Activated CD4-positive, alpha-beta T cell treated with anti-CD3 and anti-CD28 coated beads, Interleukin-2, amount 50 U/mL, for 4 hours (primary cell): ENCODE data around the gene PHACTR3.

ENCODE experiments used
- DNase-seq, 2 experiments: peaks; one replicate each; pipeline ENCODE4 v3.0.0-alpha.2; 2020

The PHACTR3 gene

DNA sequence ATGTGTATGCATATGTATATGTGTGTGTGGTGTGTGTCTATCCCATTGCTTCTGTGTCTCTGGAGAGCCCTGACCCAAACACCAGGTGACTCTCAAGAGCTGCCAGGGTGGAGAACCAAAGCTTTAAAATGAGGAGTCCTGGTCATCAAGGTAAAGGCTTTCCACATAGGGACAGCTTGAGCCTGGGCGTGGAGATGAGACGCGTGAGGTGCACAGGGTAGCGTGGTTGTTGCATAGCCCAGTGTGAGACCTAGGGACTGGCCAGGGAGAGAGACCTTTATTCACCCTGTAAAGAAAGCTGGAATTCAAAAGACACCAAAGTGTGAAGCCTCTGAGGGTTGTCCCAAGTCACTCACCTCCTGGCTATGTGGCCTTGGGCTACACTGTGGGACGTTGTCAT, 180.0 kb downstream of the PHACTR3 start:
- DNase-seq = no peak

DNA sequence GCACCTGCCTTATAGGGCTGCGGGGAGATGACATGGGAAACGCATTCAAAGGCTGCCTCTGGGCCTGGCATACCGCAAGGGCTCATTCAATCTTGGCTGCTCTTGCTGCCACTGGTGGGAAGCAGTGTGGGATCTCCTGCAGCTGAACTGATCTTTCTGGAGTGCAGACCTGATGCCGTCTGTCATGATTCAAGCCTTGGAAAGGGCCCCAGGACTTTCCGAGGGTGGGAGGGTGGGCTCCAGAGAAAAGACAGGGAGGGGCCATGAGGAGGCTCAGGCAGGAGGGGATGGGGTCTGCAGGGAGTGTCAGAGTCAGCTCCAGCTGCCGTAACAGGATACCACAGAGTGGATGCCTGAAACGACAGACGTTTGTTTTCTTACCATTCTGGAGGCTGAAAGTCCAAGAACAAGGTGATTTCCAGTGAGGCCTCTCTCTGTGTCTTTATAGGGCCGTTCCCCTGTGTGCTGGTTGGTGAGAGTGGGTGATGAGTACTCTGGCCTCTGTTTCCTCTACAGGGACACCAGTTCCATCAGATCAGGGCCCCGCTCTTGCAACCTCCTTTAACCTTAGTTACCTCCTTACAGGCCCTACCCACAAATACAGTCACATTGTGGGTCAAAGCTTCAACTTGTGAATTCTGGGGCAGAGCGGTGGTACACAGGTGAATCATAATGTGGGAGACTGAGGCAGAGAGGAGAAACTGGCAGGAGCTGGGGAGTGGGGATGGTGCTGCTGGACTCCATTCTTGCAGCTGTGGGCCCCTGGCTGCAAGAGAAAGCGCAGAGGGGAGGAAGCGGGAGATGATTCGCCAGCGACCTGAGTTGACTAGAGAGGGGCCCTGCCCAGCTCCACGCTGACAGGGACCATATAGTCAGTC, 180.7 kb downstream of the PHACTR3 start:
- DNase-seq = no peak

DNA sequence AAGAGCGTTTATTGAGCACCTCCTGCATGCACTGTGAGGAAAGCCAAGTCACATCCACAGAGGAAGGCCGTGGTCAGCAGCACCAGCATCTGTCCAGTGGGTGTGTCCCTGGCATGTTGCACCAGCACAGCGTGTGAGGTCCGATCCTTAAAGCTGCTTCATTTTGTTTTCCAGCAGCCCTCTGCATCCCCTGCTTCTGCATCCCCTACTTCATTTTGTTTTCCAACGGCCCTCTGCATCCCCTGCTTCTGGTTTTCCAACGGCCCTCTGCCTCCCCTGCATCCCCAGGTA, 181.3 kb downstream of the PHACTR3 start:
- DNase-seq = no peak

DNA sequence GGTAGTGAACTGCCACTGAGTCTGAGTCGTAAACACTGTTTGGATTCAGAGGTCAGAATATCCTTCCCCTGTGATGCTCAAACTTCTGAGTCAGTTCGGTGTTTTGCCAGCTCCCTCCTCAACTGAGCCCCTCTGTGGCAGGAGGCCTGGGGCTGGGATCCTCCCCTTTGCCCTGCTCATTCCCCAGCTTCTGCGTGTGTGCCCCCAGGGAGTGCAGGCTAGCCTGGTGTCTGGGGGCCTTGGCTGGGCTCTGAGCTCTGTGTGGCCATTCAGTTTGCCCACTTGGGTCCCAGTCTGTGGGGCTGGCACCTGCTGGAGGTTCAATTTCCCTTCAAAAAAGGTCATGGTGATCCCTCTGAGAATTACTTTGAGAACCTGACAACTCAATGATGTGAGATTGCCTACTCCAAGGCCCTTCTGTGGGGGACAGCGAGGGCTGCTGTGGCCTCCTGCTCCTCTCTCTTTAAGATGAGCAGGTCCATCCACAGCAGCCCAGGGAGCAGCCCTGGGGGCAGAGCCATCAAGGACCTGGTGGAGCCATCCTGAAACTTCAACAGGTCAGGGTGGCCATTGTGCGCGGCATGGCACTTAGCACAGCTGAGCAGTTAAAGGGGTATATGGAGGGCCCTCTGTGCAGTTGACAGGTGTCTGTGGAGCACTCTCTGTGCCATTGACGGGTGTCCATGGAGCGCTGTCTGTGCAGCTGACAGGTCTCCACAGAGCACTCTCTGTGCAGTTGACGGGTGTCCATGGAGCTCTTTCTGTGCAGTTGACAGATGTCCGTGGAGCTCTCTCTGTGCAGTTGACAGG, 181.9 kb downstream of the PHACTR3 start:
- DNase-seq = no peak

DNA sequence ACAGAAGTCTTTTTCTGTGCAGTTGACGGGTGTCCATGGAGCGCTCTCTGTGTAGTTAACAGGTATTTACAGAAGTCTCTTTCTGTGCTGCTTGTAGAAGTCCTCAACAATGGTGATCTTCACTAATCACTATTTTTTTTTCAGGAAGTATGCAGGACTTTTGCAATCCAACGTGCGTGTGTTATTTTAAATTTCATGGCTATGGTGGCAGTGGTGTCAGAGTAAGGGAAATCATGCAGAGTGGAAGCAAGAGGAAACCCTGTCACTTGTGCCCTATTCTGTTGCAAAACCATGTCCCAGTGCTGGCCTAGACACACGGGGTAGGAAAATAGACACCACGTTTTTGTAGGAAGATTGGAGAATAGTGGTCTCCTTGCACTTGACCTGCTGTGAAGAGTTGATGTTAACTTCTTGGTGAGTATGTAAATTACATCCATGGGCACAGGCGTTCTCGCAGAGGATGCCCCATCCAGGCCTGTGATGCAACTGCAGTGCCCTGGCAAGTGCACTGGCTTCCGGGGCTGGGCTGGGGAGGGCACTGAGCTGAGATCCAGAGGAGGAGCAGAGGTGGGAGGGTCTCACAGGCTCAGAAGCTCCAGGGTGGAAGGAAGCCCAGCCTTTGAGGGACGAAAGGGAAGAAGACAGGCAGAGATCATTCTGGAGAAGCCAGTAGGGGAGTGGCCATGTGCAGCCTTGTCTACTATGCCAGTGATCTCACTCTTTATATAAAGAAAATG, 182.6 kb downstream of the PHACTR3 start:
- DNase-seq = no peak

DNA sequence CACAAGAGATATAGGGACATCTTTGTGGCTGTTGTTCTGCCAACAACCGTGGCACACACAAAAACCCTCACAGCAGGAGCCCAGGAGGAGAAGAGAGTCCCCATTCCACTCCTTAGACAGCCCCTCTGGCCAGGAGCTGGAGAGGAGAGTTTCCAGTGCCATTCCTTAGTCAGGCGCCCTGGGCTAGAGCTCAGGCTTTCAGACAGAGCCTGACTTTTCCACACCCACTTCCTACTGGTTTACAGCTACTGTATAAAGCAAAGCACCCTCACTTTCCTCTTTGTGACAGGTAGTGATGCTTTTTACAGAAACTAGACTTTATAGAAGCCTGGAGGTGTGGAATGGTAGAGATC, 183.2 kb downstream of the PHACTR3 start:
- no peak for DNase-seq

DNA sequence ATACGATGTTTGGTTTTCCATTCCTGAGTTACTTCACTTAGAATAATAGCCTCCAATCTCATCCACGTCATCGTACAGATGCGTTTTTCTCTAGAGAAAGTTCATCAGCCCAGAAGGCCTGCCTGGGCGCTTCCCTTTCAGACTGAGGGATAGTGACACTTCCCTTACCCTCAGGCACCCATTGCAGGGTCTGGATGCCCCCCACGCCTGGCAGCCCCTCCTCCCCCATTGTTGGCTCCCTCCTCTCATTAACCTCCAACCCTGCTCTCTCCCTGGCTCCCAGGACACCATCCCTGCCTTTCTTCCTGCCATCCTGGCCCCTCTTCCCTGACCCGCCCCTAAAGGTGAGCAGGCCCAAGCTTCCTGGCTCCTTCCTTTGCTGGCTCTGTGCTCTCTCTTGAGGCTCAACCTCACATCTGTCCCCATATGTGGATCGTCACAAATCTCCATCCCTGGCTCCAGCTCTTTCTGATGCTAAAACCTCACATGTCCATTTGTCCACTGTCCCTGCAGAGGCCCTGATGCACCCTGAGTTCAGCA, 183.9 kb downstream of the PHACTR3 start:
- DNase-seq = no peak

DNA sequence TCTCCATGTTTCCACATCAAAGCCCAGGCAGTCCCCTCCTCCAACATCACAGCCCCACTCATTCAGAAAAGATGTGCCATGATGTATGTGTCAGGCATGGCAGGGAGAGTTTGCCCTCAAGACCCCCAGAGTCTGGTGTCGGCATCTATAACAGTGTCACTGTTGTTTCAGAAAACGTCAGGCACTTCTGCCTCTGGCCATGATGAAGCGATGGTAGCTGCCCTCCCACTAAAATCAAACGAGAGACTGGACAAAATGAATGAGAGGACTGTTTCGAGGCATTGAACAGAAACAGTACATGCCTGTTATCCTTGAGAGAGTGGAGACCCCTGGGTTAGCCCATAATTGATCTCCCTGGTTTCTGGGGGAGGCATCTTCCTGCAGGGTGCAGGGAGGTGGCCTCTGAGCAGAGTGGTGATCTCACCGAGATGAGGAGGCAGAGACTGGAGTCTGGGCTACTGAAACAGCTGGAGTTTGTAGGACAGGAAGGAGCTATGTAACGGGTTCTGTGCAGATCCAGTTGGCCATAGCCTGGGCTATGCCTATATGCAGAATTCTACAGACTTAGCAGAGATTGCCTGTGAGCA, 184.6 kb downstream of the PHACTR3 start:
- no peak for DNase-seq

DNA sequence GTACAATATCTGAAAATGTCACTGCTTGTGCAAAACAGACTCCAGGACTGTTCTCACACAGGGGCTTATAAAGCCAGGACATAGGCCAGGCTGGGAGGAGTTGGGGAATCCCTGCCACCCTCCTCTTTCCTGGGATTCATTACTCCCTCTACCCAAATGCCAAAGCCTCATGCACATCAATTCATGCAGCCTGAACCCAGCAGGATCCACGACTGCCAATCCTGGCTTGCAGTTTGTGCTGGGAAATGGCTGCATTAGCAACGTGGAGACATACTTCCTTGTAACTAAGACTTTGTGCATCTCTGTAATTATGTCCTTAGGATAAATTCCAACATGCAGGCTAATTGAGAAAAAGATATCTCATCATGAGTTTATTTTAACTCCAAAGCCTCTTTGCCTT, 185.3 kb downstream of the PHACTR3 start:
- no peak for DNase-seq

DNA sequence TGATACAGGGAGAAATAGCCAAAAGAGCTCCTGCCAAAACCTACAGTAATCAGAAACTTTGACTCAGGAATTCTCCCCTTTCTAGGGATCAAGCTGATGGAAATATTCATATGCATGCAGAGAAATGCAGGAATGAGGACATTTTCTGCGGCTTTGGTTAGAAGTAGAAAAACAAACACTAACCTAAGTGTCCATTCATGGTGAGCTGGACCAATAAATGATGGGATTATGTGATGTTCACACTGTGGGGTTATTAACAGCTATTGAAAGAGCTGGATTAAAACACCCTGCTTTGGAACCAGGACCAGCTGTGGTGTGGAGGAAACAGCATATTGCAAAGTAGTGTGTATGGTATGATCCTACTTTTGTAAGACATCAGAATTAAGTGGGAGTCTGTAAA, 186.0 kb downstream of the PHACTR3 start:
- no peak for DNase-seq

DNA sequence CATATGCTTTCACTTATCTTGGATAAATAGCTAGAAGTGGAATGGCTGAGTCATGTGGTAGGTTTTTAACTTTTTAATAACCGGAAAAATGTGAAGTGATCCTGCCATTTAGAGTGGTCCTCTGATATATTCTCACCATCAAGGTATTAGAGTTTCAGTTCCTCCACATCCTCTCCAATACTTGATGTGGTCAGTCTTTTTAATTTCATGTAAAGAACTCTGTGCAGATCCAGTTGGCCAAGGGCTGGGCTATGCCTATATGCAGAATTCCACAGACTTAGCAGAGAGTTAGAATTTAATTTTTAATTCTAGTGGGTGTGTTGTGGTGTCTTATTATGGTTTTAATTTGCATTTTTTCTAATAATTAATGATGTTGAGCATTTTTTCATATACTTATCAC, 188.0 kb downstream of the PHACTR3 start:
- no peak for DNase-seq

DNA sequence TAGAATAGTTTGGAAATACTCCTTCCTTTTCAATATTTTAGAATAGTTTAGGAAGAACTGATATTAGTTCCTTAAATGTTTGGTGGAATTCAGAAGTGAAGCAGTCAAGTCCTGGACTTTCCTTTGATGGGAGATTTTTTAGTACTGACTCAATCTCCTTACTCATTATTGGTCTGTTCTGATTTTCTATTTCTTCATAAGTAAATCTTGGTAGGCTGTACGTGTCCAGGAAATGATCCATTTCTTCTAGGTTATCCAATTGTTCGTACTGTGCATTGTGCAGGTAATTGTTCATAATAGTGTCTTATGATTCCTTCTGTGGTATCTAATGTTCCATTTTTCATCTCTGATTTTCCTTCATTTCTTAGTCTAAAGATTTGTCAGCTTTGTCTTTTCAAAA, 190.2 kb downstream of the PHACTR3 start:
- no peak for DNase-seq

DNA sequence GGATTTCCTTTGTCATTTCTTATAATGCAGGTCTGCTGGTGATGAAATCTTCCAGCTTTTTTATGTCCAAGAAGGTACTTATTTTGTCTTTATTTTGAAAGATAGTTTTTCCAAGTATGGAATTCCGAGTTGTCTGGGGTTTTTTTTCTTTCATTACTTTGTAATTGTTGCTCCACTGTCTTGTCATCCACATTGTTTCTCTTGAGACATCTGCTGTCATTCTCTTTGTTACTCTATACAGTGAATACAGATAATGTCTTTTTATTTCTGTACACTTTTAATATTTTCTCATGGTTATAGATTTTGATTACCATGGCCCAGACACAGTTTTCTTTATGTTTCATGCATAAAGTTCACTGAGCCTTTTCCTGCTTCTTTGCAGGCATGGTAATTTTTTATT, 196.0 kb downstream of the PHACTR3 start:
- DNase-seq = no peak

DNA sequence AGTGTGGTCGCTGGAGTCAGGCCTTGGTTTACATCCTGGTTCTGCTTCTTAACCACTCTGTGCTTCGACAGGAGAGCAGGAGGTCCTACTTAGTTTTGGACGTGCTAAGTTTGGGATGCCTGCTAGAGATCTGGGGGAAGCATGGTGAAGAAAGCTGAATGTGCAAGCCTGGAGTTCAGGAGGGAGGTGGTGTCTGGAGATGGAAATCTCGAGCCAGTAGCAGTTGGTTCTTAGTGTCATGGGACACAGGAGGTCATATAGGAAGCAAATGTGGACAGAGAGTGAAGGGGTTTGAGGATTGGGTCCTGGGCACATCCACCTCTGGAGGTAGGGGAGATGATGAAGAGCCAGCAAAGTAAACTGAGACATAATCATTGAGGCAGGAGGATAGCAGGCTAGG, 197.7 kb downstream of the PHACTR3 start:
- no peak for DNase-seq

DNA sequence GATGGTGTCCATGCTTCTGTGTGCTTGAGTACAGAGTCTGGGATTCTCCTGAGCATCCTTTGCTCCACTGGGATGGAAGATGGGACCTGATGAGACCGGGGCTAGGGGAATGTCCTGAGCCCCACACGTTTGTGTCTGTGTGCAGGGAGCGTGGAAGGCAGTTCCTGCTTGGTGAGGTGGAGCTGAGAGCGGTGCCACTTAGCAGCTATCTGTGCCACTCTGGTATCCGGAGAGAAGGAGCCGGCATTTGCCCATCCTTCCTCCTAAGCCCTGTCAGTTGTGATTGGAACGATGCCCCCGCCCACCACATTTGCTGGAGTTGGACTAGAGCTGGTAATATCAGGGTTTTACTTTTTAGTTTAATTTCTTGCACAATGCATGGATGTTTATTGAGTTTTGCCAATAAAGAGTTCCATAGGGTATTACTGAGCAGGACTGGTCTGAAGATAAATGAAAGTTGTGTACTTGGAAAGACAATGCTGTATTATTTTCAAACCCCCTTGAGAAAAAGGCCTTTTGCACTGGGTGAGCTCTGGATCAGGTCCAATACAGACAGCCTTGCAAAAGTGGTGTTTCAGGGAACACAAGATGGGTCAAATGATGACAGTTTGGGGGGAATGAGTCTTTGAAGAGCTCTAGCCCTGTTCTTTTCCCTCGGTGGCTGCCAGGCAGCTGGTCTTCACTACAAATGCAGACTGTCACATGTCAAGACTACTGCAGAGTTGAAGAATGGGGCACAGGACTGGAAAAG, 198.3 kb downstream of the PHACTR3 start:
- DNase-seq = no peak

DNA sequence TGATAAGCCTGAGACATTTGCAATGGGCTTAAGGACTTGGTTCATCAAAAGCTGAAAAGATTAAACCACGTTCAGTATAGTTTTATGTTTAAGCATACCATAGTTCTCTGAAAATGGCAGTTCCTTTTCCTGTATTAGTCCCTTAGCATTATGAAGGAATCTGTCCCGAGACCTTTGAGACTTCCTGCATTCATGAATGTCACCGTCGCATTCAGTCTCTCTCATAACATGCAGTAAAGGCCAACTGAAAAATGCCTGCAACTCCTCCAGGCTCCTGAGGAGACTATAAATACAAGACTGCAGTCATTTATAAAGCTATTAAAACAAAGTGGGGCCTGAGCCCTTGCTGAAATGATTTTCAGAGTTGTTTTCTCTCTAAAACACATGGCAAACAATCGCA, 200.0 kb downstream of the PHACTR3 start:
- DNase-seq = no peak

DNA sequence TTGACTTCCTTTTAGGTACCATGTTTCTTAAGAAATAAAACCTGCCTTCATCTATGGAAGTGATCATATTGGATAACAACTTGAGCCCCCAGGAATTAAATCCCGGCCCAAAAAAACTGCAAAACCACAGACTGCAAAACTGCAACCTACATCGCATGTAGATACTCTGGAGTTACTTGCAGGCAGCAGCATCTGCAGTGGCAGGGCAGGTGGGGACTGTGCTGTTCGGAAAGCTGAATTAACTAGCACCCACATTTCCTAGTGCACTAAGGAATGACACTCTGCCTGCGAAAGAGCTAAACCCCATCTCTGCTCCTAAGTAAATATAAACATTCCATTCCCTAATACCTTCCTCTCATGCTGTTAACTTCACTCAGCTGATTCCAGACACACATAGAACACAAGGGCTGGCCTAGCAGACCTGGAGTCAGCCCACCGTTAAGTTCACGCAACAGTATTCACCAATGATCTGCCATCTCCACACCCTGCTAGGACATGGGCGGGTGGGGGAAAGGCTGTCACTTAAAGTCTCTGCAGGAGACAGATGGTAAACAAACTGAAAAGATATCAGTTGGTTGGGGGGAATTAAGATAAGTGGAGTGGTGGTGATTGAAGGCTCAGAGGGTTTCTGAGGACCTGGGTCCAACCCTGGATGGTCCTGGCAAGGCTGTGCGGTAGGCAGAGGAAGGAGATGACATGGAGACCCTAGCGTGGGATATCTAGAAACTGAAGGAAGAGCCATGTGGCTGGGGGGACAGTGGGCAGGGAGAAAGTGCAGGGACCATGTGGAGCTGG, 200.7 kb downstream of the PHACTR3 start:
- no peak for DNase-seq

DNA sequence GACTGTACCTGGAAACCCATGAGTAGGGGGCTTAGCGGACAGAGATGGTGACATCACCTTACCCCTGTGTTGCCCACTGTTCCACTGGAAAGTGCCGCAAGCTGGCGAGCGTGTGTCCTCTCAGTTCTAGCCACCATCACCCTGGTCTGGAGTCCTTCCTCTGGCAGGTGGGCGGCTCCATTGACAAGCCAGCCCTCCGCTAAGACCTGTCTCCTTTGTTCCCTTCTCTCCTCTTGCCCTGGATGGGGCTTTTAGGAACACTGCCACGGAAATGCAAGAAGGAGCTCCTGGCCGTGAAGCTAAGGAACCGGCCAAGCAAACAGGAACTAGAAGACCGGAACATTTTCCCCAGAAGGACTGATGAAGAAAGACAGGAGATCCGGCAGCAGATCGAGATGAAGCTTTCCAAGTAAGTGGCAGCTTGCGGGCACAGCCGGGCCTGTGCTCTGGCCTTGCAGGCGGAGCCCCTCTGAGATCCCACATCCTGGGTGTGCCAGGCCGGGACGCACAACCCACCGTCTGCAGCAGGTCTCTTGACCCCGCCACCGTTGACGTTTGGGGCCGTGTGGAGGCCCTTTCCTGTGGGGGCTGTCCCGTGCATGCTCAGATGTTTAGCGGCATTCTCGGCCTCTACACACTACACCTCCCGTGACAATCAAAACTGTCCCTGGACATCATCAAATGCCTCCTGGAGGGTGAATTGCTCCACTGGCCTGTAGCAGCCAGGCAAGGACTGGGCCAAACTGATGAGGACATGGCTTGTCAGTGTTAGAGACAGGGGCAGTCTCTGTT, 201.6 kb downstream of the PHACTR3 start:
- DNase-seq = no peak

DNA sequence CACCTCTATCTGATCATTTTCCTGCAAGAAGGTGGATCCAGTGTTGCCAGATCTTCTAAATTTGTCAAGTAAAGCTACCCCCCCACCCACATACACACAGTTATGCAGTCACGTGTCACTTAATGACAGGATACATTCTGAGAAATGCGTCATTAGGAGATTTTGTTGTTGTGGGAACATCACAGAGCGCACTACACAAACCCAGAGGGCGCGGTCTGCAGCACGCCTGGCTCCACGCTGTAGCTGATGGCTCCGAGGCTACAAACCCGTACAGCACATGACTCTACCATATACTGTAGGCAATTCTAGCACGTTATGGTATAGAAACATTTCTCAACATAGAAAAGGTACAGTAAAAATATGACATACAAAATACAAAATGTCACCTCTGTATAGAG, 202.2 kb downstream of the PHACTR3 start:
- DNase-seq = no peak

DNA sequence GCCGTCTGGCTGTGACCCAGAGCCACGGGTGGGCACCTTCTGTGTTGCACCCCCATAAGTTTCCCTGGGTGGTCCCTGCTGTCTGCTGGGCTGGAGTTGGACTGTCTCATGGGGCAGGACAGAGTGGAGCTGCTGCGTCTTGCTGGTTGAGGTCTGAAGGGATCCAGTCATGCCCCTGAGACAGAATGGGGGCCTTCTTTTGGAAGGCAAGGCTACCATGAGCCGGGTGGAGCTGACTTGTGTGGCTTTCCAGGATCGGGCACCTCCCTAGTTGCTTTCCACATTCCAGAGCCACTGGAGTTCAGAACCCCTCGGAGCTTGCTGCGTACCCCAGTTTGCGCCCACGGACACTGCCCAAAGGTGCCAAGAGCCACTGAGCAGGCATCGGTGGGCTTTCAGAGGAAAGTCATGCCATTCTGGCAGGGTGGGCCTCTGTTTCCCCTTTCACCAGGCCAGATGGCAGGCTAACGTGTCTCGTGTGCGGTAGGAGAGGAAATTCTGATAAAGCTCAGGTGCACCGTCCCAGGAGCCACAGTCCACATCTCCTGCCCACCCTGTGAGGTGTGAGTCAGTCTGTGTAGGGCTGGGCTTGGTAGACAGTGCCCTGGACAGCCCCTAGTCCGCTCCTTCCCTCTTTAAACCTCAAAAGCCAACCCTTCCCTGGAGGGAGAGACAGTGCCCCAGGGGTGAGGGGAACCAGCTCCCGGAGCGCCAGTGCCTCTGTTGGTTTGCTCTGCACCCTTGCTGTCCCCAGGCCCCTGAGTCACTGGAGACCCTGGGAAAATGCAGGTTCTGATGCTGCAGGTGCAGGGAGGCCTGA, 203.8 kb downstream of the PHACTR3 start:
- DNase-seq = no peak
